Limb (tissue), 2 donors: ENCODE data around the gene TMCC3.
"Not testable (repeated sequence)": the region's sequence is repeated elsewhere in the genome, so short reads cannot be mapped to it uniquely, and the experiment has no call there.

Source experiments
- DNase-seq, 2 donors: peaks; one replicate each; pipeline ENCODE4 v3.0.0-alpha.2; 2016; ENCODE audit errors: extremely low spot score in 2 of 2

TMCC3 gene

DNA sequence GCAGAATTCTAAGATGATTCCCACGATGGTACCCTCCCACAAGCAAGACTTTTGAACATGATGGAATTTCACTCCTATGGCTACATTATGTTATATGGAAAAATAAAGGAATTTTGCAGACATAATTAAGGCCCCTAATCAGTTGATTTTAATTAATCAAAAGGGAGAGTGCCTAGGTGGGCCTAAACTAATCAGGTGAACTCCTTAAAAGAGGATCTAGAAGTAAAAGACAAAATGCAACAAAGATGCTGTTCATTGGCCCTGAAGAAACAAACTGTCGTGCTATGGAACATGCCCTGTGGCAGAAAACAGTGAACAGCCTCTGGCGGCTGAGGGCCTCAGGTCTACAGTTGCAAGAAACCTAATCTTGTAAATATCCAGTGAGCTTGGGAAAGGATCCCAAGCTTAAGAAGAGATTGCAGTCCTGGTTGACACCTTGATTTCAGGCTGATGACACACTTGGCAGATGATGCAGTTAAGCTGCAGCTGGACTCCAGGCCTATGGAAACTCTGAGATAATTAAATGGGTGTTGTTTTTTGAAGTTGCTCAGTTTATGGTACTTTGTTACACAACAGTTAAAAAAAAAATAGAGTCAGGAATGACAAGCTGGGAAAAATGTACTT, 13.8 kb downstream of the TMCC3 start:
- DNase-seq: no peak

DNA sequence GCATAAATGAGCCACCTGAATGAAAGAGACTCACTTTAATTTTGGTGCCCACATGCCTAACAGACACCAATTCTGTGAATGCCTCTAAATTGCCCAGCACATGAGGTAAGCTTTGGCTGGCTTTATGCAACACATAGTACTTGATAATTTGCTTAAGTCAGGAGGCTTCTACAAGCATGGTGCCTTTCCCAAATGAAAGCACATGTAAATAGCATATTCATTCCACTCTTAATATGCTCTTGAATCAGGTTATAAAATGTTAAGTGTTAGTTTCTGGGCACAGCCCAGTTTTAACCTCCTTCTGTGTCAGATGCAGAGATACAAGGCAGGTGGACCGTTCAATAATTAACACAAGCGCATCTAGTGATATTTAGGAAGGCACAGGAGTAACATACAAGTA, 15.6 kb downstream of the TMCC3 start:
- no peak for DNase-seq

DNA sequence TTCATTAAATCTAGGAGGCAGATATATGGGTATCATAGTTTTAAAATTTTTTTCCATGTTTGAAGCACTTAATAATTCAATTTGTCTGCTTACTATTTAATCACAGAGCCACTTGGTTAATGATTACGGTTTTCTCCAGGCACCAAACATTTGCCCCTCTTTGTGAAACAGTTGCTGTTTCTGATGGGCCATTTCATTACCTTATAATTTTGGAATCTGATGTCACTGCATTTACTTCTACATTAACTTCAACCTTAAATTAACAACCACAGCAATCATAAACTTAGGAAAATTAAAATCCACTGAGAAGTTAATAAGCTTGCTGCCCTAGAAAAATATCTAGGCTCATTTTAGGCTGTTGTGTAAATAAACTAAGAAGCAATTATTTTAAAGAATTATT, 17.0 kb downstream of the TMCC3 start:
- DNase-seq: no peak

DNA sequence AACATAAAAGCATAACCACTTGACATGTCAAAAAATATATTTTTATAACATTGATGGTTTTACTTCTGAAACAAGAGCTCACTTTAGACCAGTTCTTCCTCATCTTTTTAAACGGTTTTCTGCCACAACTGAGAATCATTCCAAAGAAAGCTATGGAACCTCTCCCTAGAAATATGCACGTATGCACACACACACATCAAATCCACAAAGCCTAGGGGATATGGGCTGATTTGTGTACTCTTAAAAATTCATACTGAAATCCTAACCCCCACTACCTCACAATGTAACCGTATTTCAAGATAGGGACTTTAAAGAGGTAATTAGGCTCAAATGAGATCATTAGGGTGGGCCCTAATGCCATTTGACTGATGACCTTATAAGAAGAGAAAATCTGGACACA, 19.3 kb downstream of the TMCC3 start:
- DNase-seq: no peak

DNA sequence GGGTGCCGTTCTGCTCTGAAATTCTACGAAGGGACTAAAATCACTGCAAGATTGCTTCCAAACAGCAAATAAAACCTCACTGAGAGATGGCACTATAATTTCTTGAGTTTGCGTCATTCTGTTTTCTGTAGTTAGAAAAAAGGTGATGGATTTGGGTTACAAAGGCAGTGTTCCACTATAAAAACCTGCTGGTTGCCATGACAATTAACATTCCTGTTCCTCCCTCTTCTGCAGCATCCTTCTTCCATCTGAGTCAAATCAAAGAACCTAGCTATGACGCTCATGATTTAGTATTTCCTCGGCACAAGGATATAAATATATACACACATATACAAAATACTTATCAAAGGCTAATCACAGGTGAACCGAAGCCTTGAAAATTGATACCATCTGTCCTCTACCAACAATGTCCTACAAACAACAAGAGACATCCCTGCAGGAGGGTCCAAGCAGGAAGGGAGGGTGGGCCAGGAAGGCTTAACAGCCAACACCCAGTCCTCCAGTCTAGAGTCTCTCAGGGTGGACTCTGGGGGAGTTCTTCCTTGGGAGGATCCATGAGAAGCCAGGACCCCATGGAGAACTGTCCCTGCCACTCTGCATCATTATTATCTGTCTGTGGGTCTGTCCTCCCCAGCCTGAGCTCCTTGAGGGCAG, 21.4 kb downstream of the TMCC3 start:
- no peak for DNase-seq

DNA sequence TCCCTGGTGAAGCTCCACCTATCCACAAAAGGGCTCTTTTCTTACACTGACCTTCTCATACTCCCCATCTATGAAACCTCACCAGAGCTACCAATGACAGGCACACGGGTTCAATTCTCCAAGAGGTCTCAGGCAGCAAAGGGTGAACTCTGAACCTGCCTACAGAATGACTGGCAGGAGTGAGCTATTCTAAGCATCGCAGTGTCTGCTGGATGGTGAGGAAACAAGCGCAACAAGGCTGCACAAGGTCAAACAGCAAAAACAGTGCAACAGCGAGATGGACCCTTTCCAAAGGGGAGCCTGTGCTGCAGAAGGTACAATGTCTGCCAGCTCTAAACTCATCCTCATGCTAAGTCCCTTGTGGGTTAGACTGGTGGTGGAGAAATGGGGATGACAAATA, 22.0 kb downstream of the TMCC3 start:
- no peak for DNase-seq

DNA sequence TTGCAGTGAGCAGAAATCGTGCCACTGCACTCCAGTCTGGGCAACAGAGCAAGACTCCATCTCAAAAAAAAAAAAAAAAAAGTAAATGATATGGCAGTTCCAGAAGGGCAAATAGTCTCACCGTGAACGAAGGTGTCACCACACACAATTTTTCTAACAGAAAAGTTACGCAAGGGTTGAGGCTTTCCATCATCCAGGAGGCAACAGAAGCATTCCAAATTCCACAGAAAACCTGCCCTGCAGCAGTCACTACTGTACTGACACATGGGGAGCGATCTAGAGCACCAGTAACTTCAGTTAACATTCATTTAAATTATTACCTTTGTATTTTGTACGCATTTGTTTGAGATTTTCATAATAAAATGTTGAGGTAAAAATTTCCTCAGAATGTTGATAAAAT, 24.8 kb downstream of the TMCC3 start:
- DNase-seq: no peak

DNA sequence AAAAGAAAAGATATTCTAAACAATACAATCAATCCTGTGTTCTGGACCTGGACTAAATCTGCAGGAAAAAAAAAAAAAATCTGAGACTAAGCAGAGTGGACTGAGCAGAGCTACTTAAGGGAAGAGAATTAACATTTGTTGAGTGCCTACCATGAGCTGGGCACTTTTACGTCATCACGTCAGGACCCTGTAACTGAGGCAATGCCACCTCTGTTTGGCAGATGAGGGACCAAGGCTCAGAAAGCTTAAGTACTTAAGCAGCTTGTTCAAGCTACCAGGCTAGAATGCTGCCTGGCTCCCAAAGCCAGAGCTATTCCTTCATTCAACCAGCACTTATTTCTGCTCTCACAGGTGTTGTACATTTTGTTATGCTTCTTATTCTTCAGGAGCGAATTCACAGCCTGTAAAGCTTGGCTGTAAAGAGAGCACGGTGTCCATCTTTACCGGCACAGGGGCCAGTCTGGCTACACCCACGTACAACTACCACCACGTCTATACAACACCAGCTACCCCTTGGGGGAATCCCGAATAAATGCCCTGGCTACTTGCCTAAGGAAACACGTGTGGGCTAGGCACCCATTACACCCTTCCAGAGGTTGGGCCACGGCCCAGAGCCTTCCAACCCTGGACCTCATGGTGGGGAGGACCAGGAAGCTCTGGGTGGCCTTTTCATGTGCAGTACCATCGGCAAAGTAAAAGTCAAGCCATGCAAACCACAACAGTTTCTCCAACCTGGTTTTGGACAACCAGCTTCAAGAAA, 27.0 kb downstream of the TMCC3 start:
- DNase-seq: no peak

DNA sequence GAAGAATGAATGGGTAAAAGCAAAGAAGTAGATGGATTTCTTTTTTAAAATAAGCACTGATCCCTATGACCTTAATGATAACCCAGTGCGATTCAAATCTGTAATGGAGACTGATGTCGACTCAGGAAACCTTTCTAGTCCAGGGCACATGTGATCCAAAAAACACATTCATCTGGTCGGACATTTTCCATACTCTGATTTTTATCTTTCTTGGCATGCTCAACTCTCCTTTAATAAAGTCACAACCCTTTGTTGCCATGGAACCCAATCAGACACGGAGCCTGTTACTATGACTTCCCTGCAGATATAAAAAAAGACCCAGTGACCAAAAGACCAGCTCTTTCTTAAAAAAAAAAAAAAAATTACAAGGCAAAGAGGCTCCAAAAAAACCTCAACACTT, 27.9 kb downstream of the TMCC3 start:
- peak in 1 of 2 donors; percentile 20 for DNase-seq

DNA sequence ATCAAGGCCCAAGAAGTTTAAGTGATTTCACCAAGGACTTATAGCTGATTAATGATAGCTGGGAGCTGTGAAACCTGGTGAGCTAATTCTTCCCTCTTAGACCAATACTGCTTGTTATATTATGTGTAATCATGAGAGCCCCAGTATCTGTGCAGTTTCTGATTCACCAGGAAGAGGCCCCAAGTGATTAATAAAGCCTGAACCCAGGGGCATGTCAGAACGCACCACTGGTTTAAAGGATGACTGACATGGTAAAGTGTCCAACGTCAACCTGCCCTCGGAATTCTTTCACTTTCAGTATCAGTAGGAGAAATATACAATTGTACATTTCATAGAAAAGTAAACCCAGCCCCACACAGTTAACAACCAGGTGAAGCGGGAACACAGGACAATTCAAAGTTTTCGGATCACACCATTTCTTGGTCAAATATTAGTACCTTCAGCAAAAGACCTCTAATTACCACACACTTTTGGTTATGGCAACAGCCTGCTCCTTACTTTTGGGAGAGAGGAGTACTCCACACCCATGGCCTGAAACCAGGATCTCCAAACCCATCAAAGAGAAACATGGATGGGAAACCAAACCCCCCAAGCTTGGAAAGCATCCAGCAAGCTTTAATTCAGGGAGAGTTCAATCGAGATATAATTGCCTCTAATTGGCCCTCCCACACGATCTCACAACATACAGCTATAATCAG, 28.5 kb downstream of the TMCC3 start:
- no peak for DNase-seq

DNA sequence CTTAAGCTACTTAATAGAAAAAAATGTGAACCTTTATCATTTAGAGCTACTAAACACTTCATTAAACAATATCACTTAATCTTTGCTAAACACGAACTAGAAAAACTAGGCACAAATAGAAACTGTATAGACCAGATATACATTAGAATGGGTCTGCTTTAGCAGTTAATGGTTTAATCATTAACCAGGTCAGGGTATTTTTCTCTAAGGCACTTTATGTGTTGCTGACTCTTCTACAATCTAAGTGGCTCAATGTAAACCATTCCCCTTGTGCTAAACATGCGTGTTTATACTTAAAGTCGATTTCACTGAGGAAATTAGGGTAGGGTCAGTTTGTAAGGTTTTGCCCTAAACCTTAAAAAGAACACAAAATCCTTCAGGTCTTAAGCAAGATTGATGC, 29.7 kb downstream of the TMCC3 start:
- no peak for DNase-seq

DNA sequence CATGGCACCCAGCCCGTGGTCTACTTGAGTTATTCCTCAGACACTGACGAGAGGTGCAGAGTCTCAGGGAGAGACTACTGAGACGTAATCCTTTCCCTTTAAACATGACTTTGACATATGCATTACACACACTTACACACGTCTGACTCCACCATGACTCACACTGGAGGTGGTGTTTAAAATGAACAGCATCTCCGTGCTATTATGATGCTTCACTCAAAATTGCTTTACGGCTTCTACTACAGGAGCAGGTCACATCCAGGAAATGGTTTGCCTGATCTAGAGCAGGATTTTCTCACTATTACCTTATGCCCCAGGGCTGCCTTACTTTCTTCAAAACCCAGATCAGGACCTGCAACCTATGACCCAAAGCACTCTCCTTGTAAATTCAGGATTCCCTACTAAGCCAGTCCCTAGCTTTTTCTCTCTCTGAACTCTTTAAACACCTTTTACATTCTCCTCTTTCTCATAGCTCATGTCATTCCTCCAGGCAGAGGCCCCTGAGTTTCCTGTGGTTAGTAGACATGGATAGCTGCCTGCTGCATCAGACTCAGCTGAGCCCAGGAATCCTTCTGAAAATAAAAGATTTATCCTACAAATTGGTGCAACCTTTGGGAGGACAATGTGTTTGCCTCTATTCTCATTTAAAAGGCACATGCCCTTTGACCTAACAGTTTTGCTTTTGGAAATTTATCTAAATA, 31.2 kb downstream of the TMCC3 start:
- no peak for DNase-seq

DNA sequence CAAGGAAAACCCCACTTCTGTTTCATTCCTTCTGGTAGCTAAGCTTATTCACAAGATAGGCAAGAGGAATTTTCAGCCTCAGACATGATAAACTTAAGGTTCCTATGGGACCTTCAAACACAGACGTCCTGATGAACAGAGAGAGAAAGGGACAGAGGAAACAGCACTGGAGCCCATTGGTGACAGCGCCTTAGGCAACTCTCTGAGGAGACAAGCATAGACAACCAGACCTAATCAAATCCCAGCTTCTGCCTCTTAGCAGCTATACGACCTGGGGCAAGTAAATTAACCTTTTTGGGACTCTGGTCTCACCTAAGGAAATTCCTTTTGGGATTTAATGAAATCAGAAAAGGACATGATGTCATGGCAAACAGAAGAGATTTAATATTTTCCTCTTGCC, 33.3 kb downstream of the TMCC3 start:
- no peak for DNase-seq

DNA sequence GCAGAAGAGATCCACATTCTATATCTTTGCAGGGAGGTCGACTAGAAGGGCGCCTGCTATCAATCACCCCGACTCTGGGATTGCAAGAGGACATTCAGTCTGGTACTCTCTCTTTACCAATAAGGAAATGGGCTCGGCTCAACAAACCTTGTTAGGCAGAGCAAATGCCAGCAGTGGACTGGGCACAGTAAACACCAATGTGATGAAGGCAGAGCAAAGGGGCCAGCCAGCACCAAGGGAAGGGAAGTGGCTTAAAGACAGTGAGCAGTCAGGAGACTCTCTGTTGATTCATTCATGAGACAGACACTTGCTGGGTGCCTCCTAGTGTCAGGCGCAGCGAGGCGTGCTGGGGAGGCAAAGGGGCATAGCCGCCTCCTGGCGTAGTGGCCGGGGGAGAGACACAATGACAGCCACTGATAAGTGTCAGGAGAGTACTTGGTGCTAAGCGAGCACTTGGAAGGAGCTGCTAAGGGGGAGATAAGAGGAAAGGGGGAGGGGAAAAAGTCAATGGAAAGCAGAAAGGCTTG, 34.1 kb downstream of the TMCC3 start:
- no peak for DNase-seq

DNA sequence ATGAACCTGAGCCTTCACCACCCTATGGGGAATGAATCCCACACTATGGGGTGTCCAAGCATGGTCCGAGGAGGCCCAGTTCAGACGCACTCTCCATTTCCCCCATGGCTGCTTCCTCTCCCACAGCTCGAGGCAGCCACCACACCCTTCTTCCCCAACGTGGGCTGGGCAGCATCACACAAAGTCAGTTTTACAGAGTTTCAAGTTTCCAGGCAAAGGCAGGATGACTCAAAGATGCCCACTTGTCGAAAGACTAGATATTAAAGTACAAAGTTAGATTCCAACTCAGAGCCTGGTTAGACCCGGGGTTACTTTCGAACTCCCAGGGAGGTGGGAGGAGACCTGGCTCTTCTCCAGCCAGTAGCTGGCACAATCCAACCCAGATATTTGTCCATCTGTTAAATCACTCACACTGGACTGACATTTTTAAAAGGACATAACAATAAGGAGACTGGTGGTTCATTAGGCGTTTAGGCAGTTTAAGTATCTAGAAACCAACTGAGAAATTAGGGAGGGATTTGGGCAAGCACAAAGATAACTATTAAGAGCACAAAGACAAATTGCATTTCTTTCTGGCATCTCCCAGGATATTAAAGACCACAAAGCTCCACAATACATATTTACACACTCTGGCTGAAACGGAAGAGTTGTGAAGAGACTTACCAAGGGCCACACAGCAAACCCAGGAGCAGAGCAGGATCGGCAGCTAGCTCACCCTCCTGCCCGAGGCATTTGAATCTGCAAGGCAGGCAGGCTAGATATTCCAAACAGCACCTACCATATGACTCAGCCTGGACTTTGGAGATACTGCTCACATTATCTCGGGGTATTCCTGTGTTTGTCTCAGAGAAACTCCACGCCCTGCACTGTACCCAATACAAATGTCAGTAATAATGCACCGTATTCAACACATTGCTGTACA, 34.8 kb downstream of the TMCC3 start:
- peak; percentile 42 to 49 for DNase-seq

DNA sequence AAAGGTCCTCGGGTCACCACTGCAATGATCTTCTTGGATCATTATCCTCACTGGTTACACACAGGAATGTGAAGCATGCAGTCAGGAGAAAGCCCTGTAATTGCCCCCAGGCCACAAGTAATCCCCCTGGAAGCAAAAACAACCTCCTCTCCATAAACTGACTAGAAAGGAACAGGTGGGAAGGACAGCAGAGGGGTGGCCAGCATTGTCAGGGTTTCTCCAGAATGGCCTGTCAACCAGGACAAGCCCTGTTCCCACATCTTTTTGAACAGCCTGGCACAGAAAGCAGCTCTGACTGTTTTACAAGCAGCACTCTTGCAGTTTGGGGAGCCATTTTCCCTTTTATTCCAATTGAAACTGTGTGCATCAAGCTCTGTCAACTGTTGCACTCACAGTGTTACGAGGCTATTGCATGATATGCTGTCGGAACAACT, 36.1 kb downstream of the TMCC3 start:
- DNase-seq: peak in 1 of 2 donors; percentile 38

DNA sequence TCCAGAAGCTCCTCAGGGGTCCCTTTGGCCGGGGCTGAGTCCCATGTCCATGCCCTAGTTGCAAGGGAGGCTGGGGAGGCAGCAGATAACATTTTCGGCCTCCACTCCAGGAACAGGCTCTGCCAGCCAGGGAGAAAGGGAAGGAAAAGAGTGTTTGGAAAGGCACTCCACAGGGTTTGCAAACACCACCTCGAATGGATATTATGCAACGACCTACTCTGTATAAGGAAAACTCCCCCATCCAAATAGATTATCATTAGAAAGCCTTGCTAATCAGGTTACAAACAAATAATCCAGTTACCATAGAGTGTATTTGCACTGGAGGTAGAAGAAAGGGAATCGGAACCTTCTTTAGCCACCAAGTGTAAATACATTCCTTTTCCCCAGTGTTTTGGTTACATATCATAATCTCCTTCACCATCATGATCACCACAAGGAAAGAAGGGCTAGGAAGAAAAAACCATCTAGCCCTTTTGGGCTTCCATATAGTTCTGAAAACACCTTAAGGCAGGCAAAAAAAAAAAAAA, 40.4 kb downstream of the TMCC3 start:
- no peak for DNase-seq

DNA sequence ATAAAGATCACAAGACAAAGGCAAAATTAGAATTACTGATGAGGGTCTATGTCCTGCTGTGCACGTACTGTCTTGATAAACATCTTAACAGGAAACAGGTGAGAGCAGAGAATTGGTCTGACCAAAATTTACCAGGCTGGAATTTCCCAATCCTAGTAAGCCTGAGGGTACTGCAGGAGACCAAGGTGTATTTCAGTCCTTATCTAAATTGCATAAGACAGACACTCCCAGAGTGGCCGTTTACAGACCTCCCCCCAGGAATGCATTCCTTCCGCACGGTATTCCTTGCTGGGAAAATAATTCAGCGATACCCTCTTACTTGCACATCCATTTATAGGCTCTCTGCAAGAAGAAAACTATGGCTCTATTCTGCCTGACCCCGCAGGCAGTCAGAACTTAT, 43.5 kb downstream of the TMCC3 start:
- DNase-seq: not testable (repeated sequence)

DNA sequence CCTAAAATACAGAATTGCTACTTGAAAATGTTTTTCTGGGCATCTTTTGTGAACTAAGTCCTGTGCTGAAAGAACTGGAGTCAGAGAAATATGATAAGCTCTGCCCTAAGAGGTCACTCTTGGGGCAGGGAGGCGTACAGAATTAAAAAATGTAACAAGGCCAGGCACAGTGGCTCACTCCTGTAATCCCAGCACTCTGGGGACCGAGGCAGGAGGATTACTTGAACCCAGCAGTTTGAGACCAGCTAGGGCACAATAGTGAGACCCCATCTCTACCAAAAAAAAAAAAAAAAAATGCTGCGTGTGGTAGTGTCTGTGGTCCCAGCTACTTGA, 46.0 kb downstream of the TMCC3 start:
- no peak for DNase-seq
